BLaER1 treated with 17β-estradiol and CSF1 and Interleukin-3, amounts not matched to agents 10 nM and 100 nM (cell line): Measurements from ENCODE around the gene UNCX.

ENCODE experiments used
- H3K27ac ChIP-seq, 11 experiments: shearing (Covaris generic); formaldehyde crosslinking; 2 replicates each; pipeline ENCODE4 v1.8.1; 2022
- H3K27me3 ChIP-seq, 11 experiments: shearing (Covaris generic); formaldehyde crosslinking; 2 replicates each; pipeline ENCODE4 v1.8.1; 2022
- H3K36me3 ChIP-seq, 11 experiments: shearing (Covaris generic); formaldehyde crosslinking; 2 replicates each; pipeline ENCODE4 v1.8.1; 2022
- H3K4me1 ChIP-seq, 10 experiments: shearing (Covaris generic); formaldehyde crosslinking; 2 replicates each; pipeline ENCODE4 v1.8.1; 2022
- H3K4me2 ChIP-seq, 11 experiments: shearing (Covaris generic); formaldehyde crosslinking; 2 replicates each; pipeline ENCODE4 v1.8.1; 2022
- H3K4me3 ChIP-seq, 10 experiments: shearing (Covaris generic); formaldehyde crosslinking; 2 replicates each; pipeline ENCODE4 v1.8.1; 2022
- H3K9ac ChIP-seq, 11 experiments: shearing (Covaris generic); formaldehyde crosslinking; 2 replicates each; pipeline ENCODE4 v1.8.1; 2022
- H3K9me3 ChIP-seq, 11 experiments: shearing (Covaris generic); formaldehyde crosslinking; replicated peaks in 1 of 11; 2 replicates each; pipeline ENCODE4 v1.8.1; 2022
- H4K20me1 ChIP-seq, 11 experiments: shearing (Covaris generic); formaldehyde crosslinking; 2 replicates each; pipeline ENCODE4 v1.8.1; 2022
- Cebpa-rat ChIP-seq, 11 experiments: shearing (Covaris generic); IDR thresholded peaks; 2 replicates each; pipeline ENCODE4 v1.8.1; 2022

Gene UNCX

GRCh38 chr7:1262441-1262840 is 29.8 kb downstream of the UNCX start:
- peaks cover 49 to 94% (median 82%) of the 10 kb centered on the region in 11 experiments for H3K27me3 ChIP-seq
- H3K4me3 ChIP-seq: no peak overlapping the region
- no peaks in the 10 kb centered on the region for H3K36me3 ChIP-seq
- no peak overlapping the region for H3K4me2 ChIP-seq
- peaks cover 0 to 21% (median 0%) of the 10 kb centered on the region in 11 experiments; a peak in 7 of 22 replicates for H4K20me1 ChIP-seq
- no peak for TF ChIP-seq Cebpa-rat (IDR thresholded peaks at IDR 0.05)
- no peaks in the 10 kb centered on the region for H3K4me1 ChIP-seq
- no peak overlapping the region for H3K27ac ChIP-seq
- no peak overlapping the region for H3K9ac ChIP-seq
- H3K9me3 ChIP-seq: no peaks in the 10 kb centered on the region

- Histone ChIP-seq H3K4me2 (no peak overlapping the region), H3K4me1 (no peaks in the 10 kb centered on the region), H4K20me1 (peaks cover 0 to 24% (median 0%) of the 10 kb centered on the region in 11 experiments; a peak in 5 of 22 replicates), H3K27me3 (peaks cover 39 to 87% (median 72%) of the 10 kb centered on the region in 11 experiments), H3K9me3 (no peaks in the 10 kb centered on the region), H3K4me3 (no peak overlapping the region), H3K36me3 (no peaks in the 10 kb centered on the region), H3K27ac (no peak overlapping the region), H3K9ac (no peak overlapping the region)
- no peak for TF ChIP-seq Cebpa-rat (IDR thresholded peaks at IDR 0.05)
Observed at GRCh38 chr7:1263391-1263951, 30.8 kb downstream of the UNCX start.

GRCh38 chr7:1264345-1265280 is 31.9 kb downstream of the UNCX start:
- H3K4me2 ChIP-seq: no peak overlapping the region
- no peak for TF ChIP-seq Cebpa-rat (IDR thresholded peaks at IDR 0.05)
- H4K20me1 ChIP-seq: peaks cover 0 to 24% (median 0%) of the 10 kb centered on the region in 11 experiments; a peak in 5 of 22 replicates
- H3K4me3 ChIP-seq: no peak overlapping the region
- H3K9me3 ChIP-seq: no peaks in the 10 kb centered on the region
- H3K36me3 ChIP-seq: no peaks in the 10 kb centered on the region
- no peaks in the 10 kb centered on the region for H3K4me1 ChIP-seq
- peaks cover 31 to 82% (median 63%) of the 10 kb centered on the region in 11 experiments for H3K27me3 ChIP-seq
- H3K9ac ChIP-seq: no peak overlapping the region
- no peak overlapping the region for H3K27ac ChIP-seq

GRCh38 chr7:1267016-1267900 is 34.6 kb downstream of the UNCX start:
- no peaks in the 10 kb centered on the region for H3K36me3 ChIP-seq
- peaks cover 0 to 22% (median 0%) of the 10 kb centered on the region in 11 experiments; a peak in 4 of 22 replicates for H4K20me1 ChIP-seq
- H3K9me3 ChIP-seq: peaks cover 3 to 7% (median 3%) of the 10 kb centered on the region in 11 experiments; a peak in 21 of 22 replicates
- no peak overlapping the region for H3K9ac ChIP-seq
- no peak overlapping the region for H3K4me3 ChIP-seq
- no peak for TF ChIP-seq Cebpa-rat (IDR thresholded peaks at IDR 0.05)
- H3K4me2 ChIP-seq: no peak overlapping the region
- H3K27ac ChIP-seq: no peak overlapping the region
- peaks cover 0 to 5% (median 0%) of the 10 kb centered on the region in 10 experiments; a peak in 6 of 20 replicates for H3K4me1 ChIP-seq
- peaks cover 11 to 56% (median 36%) of the 10 kb centered on the region in 11 experiments; a peak in 20 of 22 replicates for H3K27me3 ChIP-seq

- Histone ChIP-seq H3K9ac (no peak overlapping the region), H3K27me3 (peaks cover 10 to 46% (median 26%) of the 10 kb centered on the region in 11 experiments; a peak in 20 of 22 replicates), H3K4me1 (peaks cover 0 to 5% (median 0%) of the 10 kb centered on the region in 10 experiments; a peak in 6 of 20 replicates), H3K9me3 (peaks cover 4 to 8% (median 5%) of the 10 kb centered on the region in 11 experiments; a peak in 21 of 22 replicates), H3K27ac (no peak overlapping the region), H3K4me2 (no peak overlapping the region), H4K20me1 (peaks cover 0 to 17% (median 0%) of the 10 kb centered on the region in 11 experiments; a peak in 3 of 22 replicates), H3K4me3 (no peak overlapping the region), H3K36me3 (no peaks in the 10 kb centered on the region)
- TF ChIP-seq Cebpa-rat (IDR thresholded peaks at IDR 0.05): no peak
Observed at GRCh38 chr7:1268076-1268815, 35.6 kb downstream of the UNCX start.

- peaks cover 0 to 5% (median 0%) of the 10 kb centered on the region in 10 experiments; a peak in 6 of 20 replicates for H3K4me1 ChIP-seq
- H3K27ac ChIP-seq: no peak overlapping the region
- no peak overlapping the region for H3K4me3 ChIP-seq
- no peaks in the 10 kb centered on the region for H3K36me3 ChIP-seq
- peaks cover 0 to 11% (median 0%) of the 10 kb centered on the region in 11 experiments; a peak in 2 of 22 replicates for H4K20me1 ChIP-seq
- H3K27me3 ChIP-seq: peaks cover 6 to 40% (median 20%) of the 10 kb centered on the region in 11 experiments; a peak in 19 of 22 replicates
- peaks cover 4 to 8% (median 5%) of the 10 kb centered on the region in 11 experiments; a peak in 21 of 22 replicates for H3K9me3 ChIP-seq
- TF ChIP-seq Cebpa-rat (IDR thresholded peaks at IDR 0.05): no peak
- no peak overlapping the region for H3K9ac ChIP-seq
- no peak overlapping the region for H3K4me2 ChIP-seq
Observed at GRCh38 chr7:1268866-1269265, 36.2 kb downstream of the UNCX start.

- no peak for TF ChIP-seq Cebpa-rat (IDR thresholded peaks at IDR 0.05)
- Histone ChIP-seq H3K4me3 (no peak overlapping the region), H3K27me3 (peaks cover 2 to 35% (median 15%) of the 10 kb centered on the region in 11 experiments; a peak in 19 of 22 replicates), H3K36me3 (no peaks in the 10 kb centered on the region), H3K27ac (no peak overlapping the region), H3K4me1 (peaks cover 0 to 5% (median 0%) of the 10 kb centered on the region in 10 experiments; a peak in 6 of 20 replicates), H3K9ac (no peak overlapping the region), H3K9me3 (peaks cover 4 to 8% (median 5%) of the 10 kb centered on the region in 11 experiments; a peak in 21 of 22 replicates), H3K4me2 (no peak overlapping the region), H4K20me1 (peaks cover 0 to 11% (median 0%) of the 10 kb centered on the region in 11 experiments; a peak in 2 of 22 replicates)
Observed at GRCh38 chr7:1269336-1269890, 36.7 kb downstream of the UNCX start.
